K562 (cell line): ENCODE data around the gene OR2L3.

Experiments used
- CTCF ChIP-seq, 3 experiments: IDR thresholded peaks in 2 of 3; conservative IDR thresholded peaks in 1 of 3; 2 replicates each; pipeline ENCODE4 v1.5.1; 2011 to 2012; ENCODE audit warnings: low read length in 3 of 3, mild to moderate bottlenecking in 3 of 3, control low read depth in 2 of 3, improper control_type of control experiment in 1 of 3, inconsistent platforms in 1 of 3, low read depth in 1 of 3, mixed read lengths in 1 of 3, moderate library complexity in 1 of 3; ENCODE audit not compliant: insufficient read depth in 2 of 3
- DLX4 ChIP-seq: fragments of 250-450 bp; sonication (Bioruptor Pico); IDR thresholded peaks from 2 replicates; pipeline ENCODE4 v1.6.1; 2021; ENCODE audit warnings: mild to moderate bottlenecking
- EP300 ChIP-seq: IDR thresholded peaks from 2 replicates; pipeline ENCODE4 v1.6.1; 2012; ENCODE audit warnings: low read length, improper control_type of control experiment
- MTA1 ChIP-seq: fragments of 450-650 bp; IDR thresholded peaks from 2 replicates; pipeline ENCODE4 v1.6.1; 2017; ENCODE audit warnings: borderline replicate concordance
- NEUROD1 ChIP-seq: fragments of 150-350 bp; IDR thresholded peaks from 2 replicates; pipeline ENCODE4 v1.6.1; 2014; ENCODE audit warnings: borderline replicate concordance, low read length, low read depth; ENCODE audit not compliant: partially characterized antibody
- TAF1 ChIP-seq: IDR thresholded peaks from 2 replicates; pipeline ENCODE4 v1.6.1; 2011; ENCODE audit warnings: mild to moderate bottlenecking, low read length, moderate library complexity; ENCODE audit not compliant: insufficient read depth, control insufficient read depth, severe bottlenecking; ENCODE audit errors: extremely low read depth
- XRCC5 ChIP-seq: fragments of 200-400 bp; formaldehyde crosslinking; IDR thresholded peaks from 2 replicates; pipeline ENCODE4 v1.6.1; 2017; ENCODE audit warnings: low read depth, mild to moderate bottlenecking, low read length
- ZMIZ1 ChIP-seq, 2 experiments: fragments of 150-350 bp in 1 of 2; IDR thresholded peaks; 2 replicates each; pipeline ENCODE4 v1.6.1; 2012 to 2016; ENCODE audit warnings: low read depth in 2 of 2, low read length in 2 of 2, mild to moderate bottlenecking in 1 of 2, moderate library complexity in 1 of 2

GRCh38 chr1:247998811-247999210 is 47.8 kb upstream of the OR2L3 start:
- no peak for TF ChIP-seq MTA1
- no peak for TF ChIP-seq XRCC5
- TF ChIP-seq DLX4 (CRISPR knock-in tag), result no peak
- no peak for TF ChIP-seq TAF1
- no peak for TF ChIP-seq EP300
- TF ChIP-seq ZMIZ1 (IDR thresholded peaks at IDR 0.05; ENCODE audit: low read depth in 2 of 2, low read length in 2 of 2), result no peak
- TF ChIP-seq NEUROD1, result no peak
- no peak for TF ChIP-seq CTCF (IDR thresholded peaks at IDR 0.05 in 2 of 3, conservative IDR thresholded peaks at IDR 0.05 in 1 of 3; ENCODE audit: insufficient read depth in 2 of 3, low read depth in 1 of 3, low read length in 3 of 3)
